Liver (tissue), 9 donors: ENCODE results near the gene NEURL3. TPM values are rescaled to one million over a fixed set of nuclear protein-coding genes. Genes with fewer than 3 reads are reported as not detected.

Source experiments
- DNase-seq: peaks from one replicate; pipeline ENCODE4 v3.0.0-alpha.2; 2017; ENCODE audit warnings: low spot score
- H3K27ac ChIP-seq, 2 donors: one replicate each; pipeline ENCODE4 v1.7.0; 2013; ENCODE audit warnings: inconsistent platforms in 2 of 2, low read length in 2 of 2, control low read depth in 1 of 2, low read depth in 1 of 2, mild to moderate bottlenecking in 1 of 2
- H3K27me3 ChIP-seq, 4 donors: one replicate each; pipeline versions ENCODE4 v1.6.1 to v1.7.0; 2013; ENCODE audit warnings: low read length in 3 of 4, inconsistent platforms in 1 of 4, mild to moderate bottlenecking in 1 of 4, moderate library complexity in 1 of 4; ENCODE audit not compliant: control insufficient read depth in 4 of 4, insufficient read depth in 4 of 4
- H3K36me3 ChIP-seq, 4 donors: one replicate each; pipeline versions ENCODE4 v1.6.1 to v1.7.0; 2013; ENCODE audit warnings: low read length in 3 of 4, mild to moderate bottlenecking in 3 of 4, low read depth in 1 of 4, moderate library complexity in 1 of 4; ENCODE audit not compliant: control insufficient read depth in 4 of 4, insufficient read depth in 3 of 4
- H3K4me1 ChIP-seq, 4 donors: one replicate each; pipeline versions ENCODE4 v1.6.1 to v1.7.0; 2013; ENCODE audit warnings: low read length in 3 of 4, mild to moderate bottlenecking in 3 of 4, moderate library complexity in 1 of 4; ENCODE audit not compliant: control insufficient read depth in 4 of 4, insufficient read depth in 4 of 4
- H3K4me3 ChIP-seq, 3 donors: one replicate each; pipeline versions ENCODE4 v1.6.1 to v1.7.0; 2013; ENCODE audit warnings: low read length in 3 of 3, control low read depth in 1 of 3, low read depth in 1 of 3, mild to moderate bottlenecking in 1 of 3
- H3K9ac ChIP-seq, 2 donors: one replicate each; pipeline ENCODE4 v1.7.0; 2013; ENCODE audit warnings: low read length in 2 of 2, mild to moderate bottlenecking in 2 of 2, moderate library complexity in 2 of 2, control low read depth in 1 of 2, low read depth in 1 of 2
- H3K9me3 ChIP-seq, 4 donors: one replicate each; pipeline versions ENCODE4 v1.6.1 to v1.7.0; 2013; ENCODE audit warnings: low read length in 3 of 4; ENCODE audit not compliant: control insufficient read depth in 4 of 4
- ATF3 ChIP-seq: IDR thresholded peaks from 2 replicates; pipeline ENCODE4 v1.6.1; 2016; ENCODE audit warnings: antibody characterized with exemption
- CTCF ChIP-seq: fragments of 150-350 bp; IDR thresholded peaks from 2 replicates; pipeline ENCODE4 v1.5.1; 2017; ENCODE audit warnings: improper control_type of control experiment, low read depth, low read length; ENCODE audit not compliant: missing input control
- EGR1 ChIP-seq, 2 donors: IDR thresholded peaks; 2 replicates each; pipeline ENCODE4 v1.6.1; 2016 to 2018; ENCODE audit warnings: antibody characterized with exemption in 2 of 2, low read depth in 2 of 2
- FOXA1 ChIP-seq: IDR thresholded peaks from 2 replicates; pipeline ENCODE4 v1.6.1; 2016; ENCODE audit warnings: antibody characterized with exemption
- FOXA2 ChIP-seq: IDR thresholded peaks from 2 replicates; pipeline ENCODE4 v1.6.1; 2016; ENCODE audit warnings: antibody characterized with exemption
- HNF4A ChIP-seq, 2 donors: conservative IDR thresholded peaks; 2 replicates each; pipeline ENCODE4 v1.6.1; 2016; ENCODE audit warnings: antibody characterized with exemption in 2 of 2, mild to moderate bottlenecking in 2 of 2
- JUND ChIP-seq, 2 donors: IDR thresholded peaks; 2 replicates each; pipeline ENCODE4 v1.6.1; 2016; ENCODE audit warnings: antibody characterized with exemption in 2 of 2
- MAX ChIP-seq: IDR thresholded peaks from 2 replicates; pipeline ENCODE4 v1.6.1; 2016; ENCODE audit warnings: antibody characterized with exemption
- NR2F2 ChIP-seq: IDR thresholded peaks from 2 replicates; pipeline ENCODE4 v1.6.1; 2016; ENCODE audit warnings: antibody characterized with exemption
- RAD21 ChIP-seq, 2 donors: IDR thresholded peaks; 2 replicates each; pipeline ENCODE4 v1.6.1; 2016; ENCODE audit warnings: antibody characterized with exemption in 2 of 2, mild to moderate bottlenecking in 2 of 2
- REST ChIP-seq: IDR thresholded peaks from 2 replicates; pipeline ENCODE4 v1.6.1; 2016; ENCODE audit warnings: antibody characterized with exemption, mild to moderate bottlenecking
- RXRA ChIP-seq, 2 donors: IDR thresholded peaks; 2 replicates each; pipeline ENCODE4 v1.6.1; 2017 to 2018; ENCODE audit warnings: antibody characterized with exemption in 2 of 2, mild to moderate bottlenecking in 1 of 2
- SP1 ChIP-seq: IDR thresholded peaks from 2 replicates; pipeline ENCODE4 v1.6.1; 2018; ENCODE audit warnings: antibody characterized with exemption, mild to moderate bottlenecking
- TAF1 ChIP-seq: conservative IDR thresholded peaks from 2 replicates; pipeline ENCODE4 v1.6.1; 2016; ENCODE audit warnings: antibody characterized with exemption, mild to moderate bottlenecking
- YY1 ChIP-seq: IDR thresholded peaks from 2 replicates; pipeline ENCODE4 v1.6.1; 2016; ENCODE audit warnings: antibody characterized with exemption, mild to moderate bottlenecking
- WGBS: extraction: QIAGEN DNeasy Blood & Tissue Kit; methylation state at CpG from one replicate; pipeline ENCODE4 v1.1.7; 2013; 5-methylcytosine and 5-hydroxymethylcytosine counted together
- polyA plus RNA-seq, 2 donors: library from polyadenylated mRNA; stranded (reverse) in 1 of 2; unstranded in 1 of 2; fragments of 200-250 nt in 1 of 2; fragments of >200 nt in 1 of 2; fragmentation: Nextera tagmentation in 1 of 2; extraction: Ambion mirVana in 1 of 2; gene quantifications; one replicate each; pipeline versions ENCODE4 v1.2.1 to v1.2.3, GENCODE V29; 2013 to 2015
- total RNA-seq, 2 donors: library from RNA; depleted of rRNA; stranded (reverse); fragments of >200 nt; gene quantifications; one replicate each; pipeline ENCODE4 v1.2.3, GENCODE V29; 2014
- donor health status: healthy.
- donor health status: healthy.
- donor health status: healthy.
- donor health status: healthy.
- donor health status: healthy.

NEURL3 gene
- total and polyA plus RNA-seq, 4 donors = 0.61 to 3.4 (median 1.4) TPM

GRCh38 chr2:96523659-96524481, 18.7 kb upstream of the NEURL3 start:
- Histone ChIP-seq H3K9ac (no peak overlapping the region), H3K27ac (no peak overlapping the region), H3K9me3 (no peaks in the 10 kb centered on the region), H3K36me3 (no peaks in the 10 kb centered on the region), H3K27me3 (no peaks in the 10 kb centered on the region), H3K4me1 (peaks cover 0 to 2% (median 0%) of the 10 kb centered on the region in 4 donors), H3K4me3 (no peak overlapping the region)
- DNase-seq = no peak
- TF ChIP-seq FOXA1 = no peak
- no peak for TF ChIP-seq HNF4A (conservative IDR thresholded peaks at IDR 0.05)
- no peak for TF ChIP-seq REST
- no peak for TF ChIP-seq FOXA2
- WGBS = 66% methylated on average over 11 of the region's 11 CpGs

GRCh38 chr2:96522304-96523203, 17.4 kb upstream of the NEURL3 start:
- Histone ChIP-seq H3K9me3 (no peaks in the 10 kb centered on the region), H3K4me1 (peaks cover 0 to 2% (median 0%) of the 10 kb centered on the region in 4 donors), H3K27me3 (no peaks in the 10 kb centered on the region), H3K36me3 (no peaks in the 10 kb centered on the region), H3K27ac (no peak overlapping the region), H3K9ac (no peak overlapping the region), H3K4me3 (no peak overlapping the region)
- WGBS = 82% methylated on average over 9 of the region's 9 CpGs
- TF ChIP-seq TAF1 = no peak
- TF ChIP-seq REST = no peak
- DNase-seq = no peak

- 85% methylated on average over 2 of the region's 2 CpGs for WGBS
- Histone ChIP-seq H3K9ac (no peak overlapping the region), H3K27me3 (no peaks in the 10 kb centered on the region), H3K36me3 (no peaks in the 10 kb centered on the region), H3K27ac (no peak overlapping the region), H3K4me1 (no peaks in the 10 kb centered on the region), H3K4me3 (no peak overlapping the region), H3K9me3 (peaks cover 0 to 1% (median 0%) of the 10 kb centered on the region in 4 donors)
- no peak for TF ChIP-seq TAF1
- no peak for TF ChIP-seq HNF4A (conservative IDR thresholded peaks at IDR 0.05)
- TF ChIP-seq FOXA1 = no peak
- TF ChIP-seq RAD21 (IDR thresholded peaks at IDR 0.05) = no peak
- no peak for TF ChIP-seq NR2F2
- TF ChIP-seq EGR1 (IDR thresholded peaks at IDR 0.05; ENCODE audit: low read depth in 2 of 2) = no peak
- no peak for TF ChIP-seq ATF3
- no peak for TF ChIP-seq RXRA (IDR thresholded peaks at IDR 0.05)
- TF ChIP-seq CTCF = no peak
- TF ChIP-seq FOXA2 = no peak
- TF ChIP-seq SP1 = no peak
- TF ChIP-seq MAX = no peak
- TF ChIP-seq YY1 = no peak
- TF ChIP-seq JUND (IDR thresholded peaks at IDR 0.05) = no peak
- no peak for DNase-seq
These were observed 16.1 kb upstream of the NEURL3 start for GRCh38 chr2:96521219-96521618.
